ENCODE results near the gene EYA4.

- TF ChIP-seq, protein P1, sequence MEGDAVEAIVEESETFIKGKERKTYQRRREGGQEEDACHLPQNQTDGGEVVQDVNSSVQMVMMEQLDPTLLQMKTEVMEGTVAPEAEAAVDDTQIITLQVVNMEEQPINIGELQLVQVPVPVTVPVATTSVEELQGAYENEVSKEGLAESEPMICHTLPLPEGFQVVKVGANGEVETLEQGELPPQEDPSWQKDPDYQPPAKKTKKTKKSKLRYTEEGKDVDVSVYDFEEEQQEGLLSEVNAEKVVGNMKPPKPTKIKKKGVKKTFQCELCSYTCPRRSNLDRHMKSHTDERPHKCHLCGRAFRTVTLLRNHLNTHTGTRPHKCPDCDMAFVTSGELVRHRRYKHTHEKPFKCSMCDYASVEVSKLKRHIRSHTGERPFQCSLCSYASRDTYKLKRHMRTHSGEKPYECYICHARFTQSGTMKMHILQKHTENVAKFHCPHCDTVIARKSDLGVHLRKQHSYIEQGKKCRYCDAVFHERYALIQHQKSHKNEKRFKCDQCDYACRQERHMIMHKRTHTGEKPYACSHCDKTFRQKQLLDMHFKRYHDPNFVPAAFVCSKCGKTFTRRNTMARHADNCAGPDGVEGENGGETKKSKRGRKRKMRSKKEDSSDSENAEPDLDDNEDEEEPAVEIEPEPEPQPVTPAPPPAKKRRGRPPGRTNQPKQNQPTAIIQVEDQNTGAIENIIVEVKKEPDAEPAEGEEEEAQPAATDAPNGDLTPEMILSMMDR (IDR thresholded peaks at IDR 0.05; ENCODE audit: insufficient read depth, low read length, poor library complexity, severe bottlenecking) = no peak
- TF ChIP-seq EZH2phosphoT487 (conservative IDR thresholded peaks at IDR 0.05; ENCODE audit: low read length) = no peak
Observed at GRCh38 chr6:133242637-133243585, 1.8 kb downstream of the EYA4 start.

Data from SU-DHL-6 (cell line).